Liver (tissue), 9 donors: ENCODE results near the gene TMEM120B. TPM values are rescaled to one million over a fixed set of nuclear protein-coding genes. Genes with fewer than 3 reads are reported as not detected.

Experiments
- DNase-seq: peaks from one replicate; pipeline ENCODE4 v3.0.0-alpha.2; 2017; ENCODE audit warnings: low spot score
- H3K27ac ChIP-seq, 2 donors: one replicate each; pipeline ENCODE4 v1.7.0; 2013; ENCODE audit warnings: inconsistent platforms in 2 of 2, low read length in 2 of 2, control low read depth in 1 of 2, low read depth in 1 of 2, mild to moderate bottlenecking in 1 of 2
- H3K27me3 ChIP-seq, 4 donors: one replicate each; pipeline versions ENCODE4 v1.6.1 to v1.7.0; 2013; ENCODE audit warnings: low read length in 3 of 4, inconsistent platforms in 1 of 4, mild to moderate bottlenecking in 1 of 4, moderate library complexity in 1 of 4; ENCODE audit not compliant: control insufficient read depth in 4 of 4, insufficient read depth in 4 of 4
- H3K36me3 ChIP-seq, 4 donors: one replicate each; pipeline versions ENCODE4 v1.6.1 to v1.7.0; 2013; ENCODE audit warnings: low read length in 3 of 4, mild to moderate bottlenecking in 3 of 4, low read depth in 1 of 4, moderate library complexity in 1 of 4; ENCODE audit not compliant: control insufficient read depth in 4 of 4, insufficient read depth in 3 of 4
- H3K4me1 ChIP-seq, 4 donors: one replicate each; pipeline versions ENCODE4 v1.6.1 to v1.7.0; 2013; ENCODE audit warnings: low read length in 3 of 4, mild to moderate bottlenecking in 3 of 4, moderate library complexity in 1 of 4; ENCODE audit not compliant: control insufficient read depth in 4 of 4, insufficient read depth in 4 of 4
- H3K4me3 ChIP-seq, 3 donors: one replicate each; pipeline versions ENCODE4 v1.6.1 to v1.7.0; 2013; ENCODE audit warnings: low read length in 3 of 3, control low read depth in 1 of 3, low read depth in 1 of 3, mild to moderate bottlenecking in 1 of 3
- H3K9ac ChIP-seq, 2 donors: one replicate each; pipeline ENCODE4 v1.7.0; 2013; ENCODE audit warnings: low read length in 2 of 2, mild to moderate bottlenecking in 2 of 2, moderate library complexity in 2 of 2, control low read depth in 1 of 2, low read depth in 1 of 2
- H3K9me3 ChIP-seq, 4 donors: one replicate each; pipeline versions ENCODE4 v1.6.1 to v1.7.0; 2013; ENCODE audit warnings: low read length in 3 of 4; ENCODE audit not compliant: control insufficient read depth in 4 of 4
- ATF3 ChIP-seq: IDR thresholded peaks from 2 replicates; pipeline ENCODE4 v1.6.1; 2016; ENCODE audit warnings: antibody characterized with exemption
- CTCF ChIP-seq: fragments of 150-350 bp; IDR thresholded peaks from 2 replicates; pipeline ENCODE4 v1.5.1; 2017; ENCODE audit warnings: improper control_type of control experiment, low read depth, low read length; ENCODE audit not compliant: missing input control
- EGR1 ChIP-seq, 2 donors: IDR thresholded peaks; 2 replicates each; pipeline ENCODE4 v1.6.1; 2016 to 2018; ENCODE audit warnings: antibody characterized with exemption in 2 of 2, low read depth in 2 of 2
- FOXA1 ChIP-seq: IDR thresholded peaks from 2 replicates; pipeline ENCODE4 v1.6.1; 2016; ENCODE audit warnings: antibody characterized with exemption
- FOXA2 ChIP-seq: IDR thresholded peaks from 2 replicates; pipeline ENCODE4 v1.6.1; 2016; ENCODE audit warnings: antibody characterized with exemption
- GABPA ChIP-seq, 2 donors: IDR thresholded peaks in 1 of 2; conservative IDR thresholded peaks in 1 of 2; 2 replicates each; pipeline ENCODE4 v1.6.1; 2016; ENCODE audit warnings: antibody characterized with exemption in 2 of 2, mild to moderate bottlenecking in 1 of 2, moderate library complexity in 1 of 2
- HNF4A ChIP-seq, 2 donors: conservative IDR thresholded peaks; 2 replicates each; pipeline ENCODE4 v1.6.1; 2016; ENCODE audit warnings: antibody characterized with exemption in 2 of 2, mild to moderate bottlenecking in 2 of 2
- HNF4G ChIP-seq: IDR thresholded peaks from 2 replicates; pipeline ENCODE4 v1.6.1; 2016; ENCODE audit warnings: antibody characterized with exemption
- JUND ChIP-seq, 2 donors: IDR thresholded peaks; 2 replicates each; pipeline ENCODE4 v1.6.1; 2016; ENCODE audit warnings: antibody characterized with exemption in 2 of 2
- MAX ChIP-seq: IDR thresholded peaks from 2 replicates; pipeline ENCODE4 v1.6.1; 2016; ENCODE audit warnings: antibody characterized with exemption
- NR2F2 ChIP-seq: IDR thresholded peaks from 2 replicates; pipeline ENCODE4 v1.6.1; 2016; ENCODE audit warnings: antibody characterized with exemption
- RAD21 ChIP-seq, 2 donors: IDR thresholded peaks; 2 replicates each; pipeline ENCODE4 v1.6.1; 2016; ENCODE audit warnings: antibody characterized with exemption in 2 of 2, mild to moderate bottlenecking in 2 of 2
- REST ChIP-seq: IDR thresholded peaks from 2 replicates; pipeline ENCODE4 v1.6.1; 2016; ENCODE audit warnings: antibody characterized with exemption, mild to moderate bottlenecking
- RXRA ChIP-seq, 2 donors: IDR thresholded peaks; 2 replicates each; pipeline ENCODE4 v1.6.1; 2017 to 2018; ENCODE audit warnings: antibody characterized with exemption in 2 of 2, mild to moderate bottlenecking in 1 of 2
- SP1 ChIP-seq: IDR thresholded peaks from 2 replicates; pipeline ENCODE4 v1.6.1; 2018; ENCODE audit warnings: antibody characterized with exemption, mild to moderate bottlenecking
- TAF1 ChIP-seq: conservative IDR thresholded peaks from 2 replicates; pipeline ENCODE4 v1.6.1; 2016; ENCODE audit warnings: antibody characterized with exemption, mild to moderate bottlenecking
- YY1 ChIP-seq: IDR thresholded peaks from 2 replicates; pipeline ENCODE4 v1.6.1; 2016; ENCODE audit warnings: antibody characterized with exemption, mild to moderate bottlenecking
- ZBTB33 ChIP-seq: IDR thresholded peaks from 2 replicates; pipeline ENCODE4 v1.6.1; 2016; ENCODE audit warnings: antibody characterized with exemption
- WGBS: extraction: QIAGEN DNeasy Blood & Tissue Kit; methylation state at CpG from one replicate; pipeline ENCODE4 v1.1.7; 2013; 5-methylcytosine and 5-hydroxymethylcytosine counted together
- polyA plus RNA-seq, 2 donors: library from polyadenylated mRNA; stranded (reverse) in 1 of 2; unstranded in 1 of 2; fragments of 200-250 nt in 1 of 2; fragments of >200 nt in 1 of 2; fragmentation: Nextera tagmentation in 1 of 2; extraction: Ambion mirVana in 1 of 2; gene quantifications; one replicate each; pipeline versions ENCODE4 v1.2.1 to v1.2.3, GENCODE V29; 2013 to 2015
- total RNA-seq, 2 donors: library from RNA; depleted of rRNA; stranded (reverse); fragments of >200 nt; gene quantifications; one replicate each; pipeline ENCODE4 v1.2.3, GENCODE V29; 2014
- donor health status: healthy.
- donor health status: healthy.
- donor health status: healthy.
- donor health status: healthy.
- donor health status: healthy.

The TMEM120B gene
- total and polyA plus RNA-seq, 4 donors, result 1.6 to 9.2 (median 3.4) TPM

GRCh38 chr12:121781998-121782979 lies 69.7 kb downstream of the TMEM120B start:
- no peak for TF ChIP-seq RXRA (IDR thresholded peaks at IDR 0.05)
- no peak for TF ChIP-seq EGR1 (IDR thresholded peaks at IDR 0.05; ENCODE audit: low read depth in 2 of 2)
- TF ChIP-seq REST, result no peak
- TF ChIP-seq YY1, result no peak
- TF ChIP-seq HNF4A (conservative IDR thresholded peaks at IDR 0.05), result no peak
- no peak for TF ChIP-seq NR2F2
- TF ChIP-seq ATF3, result no peak
- TF ChIP-seq MAX, result no peak
- TF ChIP-seq SP1, result no peak
- TF ChIP-seq HNF4G, result no peak
- TF ChIP-seq FOXA2, result no peak
- no peak for TF ChIP-seq TAF1
- TF ChIP-seq GABPA (IDR thresholded peaks at IDR 0.05 in 1 of 2, conservative IDR thresholded peaks at IDR 0.05 in 1 of 2), result no peak
- TF ChIP-seq FOXA1, result no peak
- TF ChIP-seq JUND (IDR thresholded peaks at IDR 0.05), result no peak
- no peak for TF ChIP-seq ZBTB33
- no peak overlapping the region for H3K9ac ChIP-seq
- H3K4me3 ChIP-seq, result no peak overlapping the region
- no peak overlapping the region for H3K27ac ChIP-seq
- H3K9me3 ChIP-seq, result no peaks in the 10 kb centered on the region
- peaks cover 3 to 14% (median 6%) of the 10 kb centered on the region in 4 donors for H3K4me1 ChIP-seq
- 73% methylated on average over 14 of the region's 14 CpGs for WGBS
- H3K36me3 ChIP-seq, result peaks cover 0 to 4% (median 0%) of the 10 kb centered on the region in 4 donors
- DNase-seq, result no peak
- H3K27me3 ChIP-seq, result no peaks in the 10 kb centered on the region

GRCh38 chr12:121783766-121784165 lies 71.2 kb downstream of the TMEM120B start:
- Histone ChIP-seq H3K4me1 (peaks cover 3 to 14% (median 6%) of the 10 kb centered on the region in 4 donors), H3K27ac (no peak overlapping the region), H3K9ac (no peak overlapping the region), H3K4me3 (no peak overlapping the region), H3K9me3 (no peaks in the 10 kb centered on the region), H3K27me3 (no peaks in the 10 kb centered on the region), H3K36me3 (peaks cover 0 to 4% (median 0%) of the 10 kb centered on the region in 4 donors)
- no peak for DNase-seq
- WGBS, result 78% methylated on average over 6 of the region's 6 CpGs
- no peak for TF ChIP-seq EGR1 (IDR thresholded peaks at IDR 0.05; ENCODE audit: low read depth in 2 of 2)
- TF ChIP-seq TAF1, result no peak
- TF ChIP-seq RXRA (IDR thresholded peaks at IDR 0.05), result no peak
- no peak for TF ChIP-seq CTCF
- no peak for TF ChIP-seq HNF4G
- no peak for TF ChIP-seq FOXA1
- TF ChIP-seq MAX, result no peak
- no peak for TF ChIP-seq RAD21 (IDR thresholded peaks at IDR 0.05)
- no peak for TF ChIP-seq ZBTB33
- TF ChIP-seq GABPA (IDR thresholded peaks at IDR 0.05 in 1 of 2, conservative IDR thresholded peaks at IDR 0.05 in 1 of 2), result no peak
- TF ChIP-seq SP1, result no peak
- no peak for TF ChIP-seq ATF3
